Measurements from ENCODE around the gene MEF2C.

GRCh38 chr5:88691945-88692868 is 190.8 kb downstream of the MEF2C start:
- TF ChIP-seq POLR2A (IDR thresholded peaks at IDR 0.05) = no peak
- TF ChIP-seq CTCF (IDR thresholded peaks at IDR 0.05) = no peak
